Panc1 (cell line): ENCODE measurements around the gene CAMK2B. TPM values are rescaled to one million over a fixed set of nuclear protein-coding genes. Genes with fewer than 3 reads are reported as not detected.

ENCODE experiments used
- ATAC-seq: fragments of 200-7000 bp; cut with Tn5 transposase; 2 replicates; pipeline ENCODE4 v1.9.1; 2020; ENCODE audit warnings: mild to moderate bottlenecking, moderate library complexity
- BruUV-seq: library from RNA; stranded (reverse); fragments of 400-500 nt; replicated peaks from 2 replicates; lab custom pipeline; 2021; lab: Mats Ljungman, UMichigan
- CTCF ChIA-PET: fragments of 300-600 bp; sonication (Branson Sonifier 250); formaldehyde crosslinking; loops from one replicate; lab custom pipeline; 2022; ENCODE audit warnings: antibody characterized with exemption; lab: Charles Lee
- POLR2A ChIA-PET: fragments of 300-600 bp; sonication (Branson Sonifier 250); formaldehyde crosslinking; loops from one replicate; lab custom pipeline; 2022; ENCODE audit warnings: antibody characterized with exemption; lab: Charles Lee
- DNase-seq: peaks from one replicate; pipeline ENCODE4 v3.0.0-alpha.2; 2010; ENCODE audit warnings: low read depth, low spot score
- H3K27ac ChIP-seq: 2 replicates; pipeline ENCODE4 v1.5.1; 2011; ENCODE audit warnings: mild to moderate bottlenecking, low read length, inconsistent platforms
- H3K27me3 ChIP-seq: fragments of 200-500 bp; sonication (Bioruptor generic); 2 replicates; pipeline ENCODE4 v1.6.0; 2014; ENCODE audit warnings: low read length, inconsistent platforms; ENCODE audit not compliant: control insufficient read depth, insufficient read depth
- H3K36me3 ChIP-seq: fragments of 200-500 bp; sonication (Bioruptor generic); 2 replicates; pipeline ENCODE4 v1.5.1; 2014; ENCODE audit warnings: inconsistent platforms, mild to moderate bottlenecking, low read length, moderate library complexity; ENCODE audit not compliant: control insufficient read depth, insufficient read depth
- H3K4me1 ChIP-seq: 2 replicates; pipeline ENCODE4 v1.5.1; 2011; ENCODE audit warnings: inconsistent platforms, mild to moderate bottlenecking, low read length, moderate library complexity; ENCODE audit not compliant: control insufficient read depth, insufficient read depth
- H3K4me3 ChIP-seq, 2 experiments: 2 replicates each; pipeline ENCODE4 v1.5.1; 2011 to 2012; ENCODE audit warnings: low read depth in 2 of 2, low read length in 2 of 2, mild to moderate bottlenecking in 2 of 2, inconsistent platforms in 1 of 2, moderate library complexity in 1 of 2
- H3K9me3 ChIP-seq: fragments of 200-500 bp; sonication (Bioruptor generic); 2 replicates; pipeline ENCODE4 v1.5.1; 2014; ENCODE audit warnings: low read depth, mild to moderate bottlenecking, inconsistent platforms, low read length, moderate library complexity; ENCODE audit not compliant: control insufficient read depth, insufficient read depth
- CTCF ChIP-seq: fragments of 450-650 bp; IDR thresholded peaks from 2 replicates; pipeline ENCODE4 v1.5.1; 2017; ENCODE audit warnings: mild to moderate bottlenecking
- POLR2AphosphoS5 ChIP-seq: IDR thresholded peaks from 2 replicates; pipeline ENCODE4 v1.6.1; 2012; ENCODE audit warnings: mild to moderate bottlenecking, low read depth, low read length, moderate library complexity
- REST ChIP-seq, 2 experiments: IDR thresholded peaks; 2 replicates each; pipeline ENCODE4 v1.6.1; 2011 to 2012; ENCODE audit warnings: low read depth in 2 of 2, control low read depth in 1 of 2, low read length in 1 of 2, mild to moderate bottlenecking in 1 of 2, moderate library complexity in 1 of 2; ENCODE audit not compliant: insufficient read depth in 1 of 2
- SIN3A ChIP-seq: IDR thresholded peaks from 2 replicates; pipeline ENCODE4 v1.6.1; 2012; ENCODE audit warnings: low read depth, mild to moderate bottlenecking, low read length, moderate library complexity, borderline replicate concordance; ENCODE audit not compliant: insufficient read depth
- TCF7L2 ChIP-seq: IDR thresholded peaks from 2 replicates; pipeline ENCODE4 v1.6.1; 2011; ENCODE audit warnings: mild to moderate bottlenecking, low read depth, low read length, inconsistent platforms
- in situ Hi-C: cut with HindIII; loops from 2 replicates; pipeline ENCODE4 v1.10.0; 2016; ENCODE audit warnings: low sequenced_read_pairs, low pct_unique_long_range_greater_than_20kb
- intact Hi-C: fragments of 100-400 bp; cut with micrococcal nuclease; formaldehyde crosslinking; loops from one replicate; pipeline ENCODE4 v1.10.0; 2022; ENCODE audit not compliant: unreplicated experiment
- total RNA-seq: library from RNA; stranded (reverse); gene quantifications from one replicate; pipeline ENCODE4 v1.2.1, GENCODE V29; 2021; ENCODE audit not compliant: unreplicated experiment

CAMK2B gene
- total RNA-seq, 1 experiment from 2014 or later: 0.26 TPM

- in situ Hi-C loops (loop anchor here (25.0 kb wide), 1 partner anchor 136 kb away; the partner anchor contains the start of gene YKT6), intact Hi-C loops (no loop called here)
- Histone ChIP-seq H3K9me3 (no peaks in the 10 kb centered on the region), H3K27ac (no peak overlapping the region), H3K27me3 (no peaks in the 10 kb centered on the region; the same call in 1 of the 2 replicates), H3K36me3 (no peaks in the 10 kb centered on the region), H3K4me1 (no peaks in the 10 kb centered on the region), H3K4me3 (no peak overlapping the region)
- ATAC-seq: peak; percentile 89
- ChIA-PET POLR2A (no interaction called here), CTCF (interaction anchor here (0.7 kb wide), 1 partner anchor 107 kb away, joined by 4 read pairs; no protein-coding TSS in a partner anchor)
- no peak for DNase-seq
- TF ChIP-seq TCF7L2 (no peak), POLR2AphosphoS5 (no peak), CTCF (peak; percentile 70)
- BruUV-seq: no TSS peak
Observed at GRCh38 chr7:44348300-44348699, 22.9 kb upstream of the CAMK2B start.

- ChIA-PET CTCF (no interaction called here), POLR2A (no interaction called here)
- H3K36me3 ChIP-seq: no peaks in the 10 kb centered on the region
- in situ Hi-C loops: loop anchor here (25.0 kb wide), 1 partner anchor 135 kb away; the partner anchor contains the start of gene YKT6
- DNase-seq (no peak), ATAC-seq (no peak)
- TF ChIP-seq SIN3A: no peak
- TF ChIP-seq POLR2AphosphoS5: no peak
- TF ChIP-seq REST (IDR thresholded peaks at IDR 0.05; ENCODE audit: insufficient read depth in 1 of 2, low read depth in 2 of 2, low read length in 1 of 2): no peak
- no peak for TF ChIP-seq TCF7L2
- TF ChIP-seq CTCF: no peak
- H3K4me1 ChIP-seq: no peaks in the 10 kb centered on the region
- H3K27me3 ChIP-seq: no peaks in the 10 kb centered on the region; the same call in 1 of the 2 replicates
- BruUV-seq: no TSS peak
- no peaks in the 10 kb centered on the region for H3K9me3 ChIP-seq
- intact Hi-C loops: no loop called here
- no peak overlapping the region for H3K4me3 ChIP-seq
- no peak overlapping the region for H3K27ac ChIP-seq
Observed at GRCh38 chr7:44347546-44348114, 22.2 kb upstream of the CAMK2B start.
